SKM-1 treated with dmso at 0.1 percent for 144 hours (cell line): ENCODE results near the gene PBX3.

Experiments
- DNase-seq: peaks from one replicate; lab custom pipeline; 2025; ENCODE audit not compliant: unreplicated experiment; lab: John Stamatoyannopoulos, UW

Gene PBX3

GRCh38 chr9:125968714-125969374, 221.7 kb downstream of the PBX3 start:
- DNase-seq, result no peak

- no peak for DNase-seq
Observed at GRCh38 chr9:125969462-125969861, 222.3 kb downstream of the PBX3 start.

GRCh38 chr9:125969868-125970267, 222.7 kb downstream of the PBX3 start:
- no peak for DNase-seq

GRCh38 chr9:125970340-125970739, 223.2 kb downstream of the PBX3 start:
- no peak for DNase-seq

GRCh38 chr9:125971050-125971449, 223.9 kb downstream of the PBX3 start:
- no peak for DNase-seq

- no peak for DNase-seq
Observed at GRCh38 chr9:125972012-125972729, 225.0 kb downstream of the PBX3 start.

GRCh38 chr9:125973547-125973946, 226.4 kb downstream of the PBX3 start:
- DNase-seq, result no peak

GRCh38 chr9:125974705-125975104, 227.5 kb downstream of the PBX3 start:
- DNase-seq, result no peak

- DNase-seq, result no peak
Observed at GRCh38 chr9:125977223-125977622, 230.1 kb downstream of the PBX3 start.

- DNase-seq, result no peak
Observed at GRCh38 chr9:125979383-125979782, 232.2 kb downstream of the PBX3 start.

GRCh38 chr9:125982798-125983406, 235.7 kb downstream of the PBX3 start:
- no peak for DNase-seq

- no peak for DNase-seq
Observed at GRCh38 chr9:125983681-125984080, 236.5 kb downstream of the PBX3 start.

- no peak for DNase-seq
Observed at GRCh38 chr9:125984461-125984860, 237.3 kb downstream of the PBX3 start.

- no peak for DNase-seq
Observed at GRCh38 chr9:125985142-125985997, 238.2 kb downstream of the PBX3 start.

GRCh38 chr9:125985998-125986655, 239.0 kb downstream of the PBX3 start:
- DNase-seq, result no peak

GRCh38 chr9:125986966-125987365, 239.8 kb downstream of the PBX3 start:
- no peak for DNase-seq

GRCh38 chr9:125987420-125987819, 240.2 kb downstream of the PBX3 start:
- DNase-seq, result no peak

- no peak for DNase-seq
Observed at GRCh38 chr9:125988479-125989050, 241.4 kb downstream of the PBX3 start.

GRCh38 chr9:125989090-125989501, 241.9 kb downstream of the PBX3 start:
- no peak for DNase-seq

GRCh38 chr9:125989524-125990180, 242.5 kb downstream of the PBX3 start:
- no peak for DNase-seq
